Measurements from ENCODE around the gene OSBPL10. TPM values are rescaled to one million over a fixed set of nuclear protein-coding genes. Genes with fewer than 3 reads are reported as not detected.

The OSBPL10 gene
- total RNA-seq, 1 experiment from 2014 or later: 172 TPM

DNA sequence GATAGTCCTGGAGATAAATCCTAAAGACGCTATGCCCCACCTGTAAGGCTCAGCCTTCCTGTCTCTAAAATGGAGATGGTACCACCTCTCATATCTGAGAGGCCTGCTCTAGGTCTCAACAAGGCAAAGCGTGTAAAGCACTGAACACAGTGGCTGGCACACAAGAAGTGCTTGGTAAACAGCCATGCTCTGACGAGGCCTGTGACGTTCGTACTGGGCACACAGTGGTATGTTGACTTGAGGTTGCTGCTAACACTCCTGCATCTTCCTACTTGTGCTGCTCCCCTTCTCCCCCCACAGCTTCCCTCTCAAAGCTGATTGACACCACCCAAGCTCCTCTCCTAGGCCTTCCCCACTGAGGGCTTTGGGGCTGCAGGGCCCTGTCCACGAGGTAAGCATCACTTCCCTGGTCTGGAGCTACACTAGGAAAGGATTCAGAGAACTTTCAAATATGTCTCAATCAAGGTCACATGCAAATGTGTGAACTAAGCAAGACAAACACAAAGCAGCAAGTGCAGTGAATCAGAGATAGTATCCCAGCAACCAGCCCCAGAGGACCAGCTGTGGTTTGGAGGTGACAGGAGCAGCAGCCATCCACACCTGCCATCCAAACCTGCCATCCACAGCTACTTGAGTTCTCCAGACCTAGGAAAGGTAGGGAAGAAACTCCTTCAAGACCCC is 270.8 kb downstream of the OSBPL10 start:
- intact Hi-C loops (cut with micrococcal nuclease): no loop called here
- Mint-ChIP-seq H3K27me3 (ENCODE audit: insufficient read depth, unreplicated experiment) (no peaks in the 10 kb centered on the region), H3K4me1 (ENCODE audit: insufficient read depth, unreplicated experiment) (peaks cover 22% of the 10 kb centered on the region), H3K36me3 (ENCODE audit: insufficient read depth, unreplicated experiment) (peaks cover 22% of the 10 kb centered on the region), H3K9me3 (ENCODE audit: unreplicated experiment) (no peaks in the 10 kb centered on the region), H3K4me3 (ENCODE audit: unreplicated experiment) (no peak overlapping the region), H3K27ac (ENCODE audit: low read depth, unreplicated experiment) (no peak overlapping the region)
- no TSS peak for BruUV-seq (replicated peaks)
- ChIA-PET CTCF (interaction anchor here (0.5 kb wide), 1 partner anchor 258 kb away, joined by 4 read pairs; no protein-coding TSS in a partner anchor), POLR2A (interaction anchor here (1.1 kb wide), 1 partner anchor 13 kb away, joined by 3 read pairs; no protein-coding TSS in a partner anchor)
- TF ChIP-seq, protein P1, sequence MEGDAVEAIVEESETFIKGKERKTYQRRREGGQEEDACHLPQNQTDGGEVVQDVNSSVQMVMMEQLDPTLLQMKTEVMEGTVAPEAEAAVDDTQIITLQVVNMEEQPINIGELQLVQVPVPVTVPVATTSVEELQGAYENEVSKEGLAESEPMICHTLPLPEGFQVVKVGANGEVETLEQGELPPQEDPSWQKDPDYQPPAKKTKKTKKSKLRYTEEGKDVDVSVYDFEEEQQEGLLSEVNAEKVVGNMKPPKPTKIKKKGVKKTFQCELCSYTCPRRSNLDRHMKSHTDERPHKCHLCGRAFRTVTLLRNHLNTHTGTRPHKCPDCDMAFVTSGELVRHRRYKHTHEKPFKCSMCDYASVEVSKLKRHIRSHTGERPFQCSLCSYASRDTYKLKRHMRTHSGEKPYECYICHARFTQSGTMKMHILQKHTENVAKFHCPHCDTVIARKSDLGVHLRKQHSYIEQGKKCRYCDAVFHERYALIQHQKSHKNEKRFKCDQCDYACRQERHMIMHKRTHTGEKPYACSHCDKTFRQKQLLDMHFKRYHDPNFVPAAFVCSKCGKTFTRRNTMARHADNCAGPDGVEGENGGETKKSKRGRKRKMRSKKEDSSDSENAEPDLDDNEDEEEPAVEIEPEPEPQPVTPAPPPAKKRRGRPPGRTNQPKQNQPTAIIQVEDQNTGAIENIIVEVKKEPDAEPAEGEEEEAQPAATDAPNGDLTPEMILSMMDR (IDR thresholded peaks at IDR 0.05; ENCODE audit: unreplicated experiment): no peak
- DNase-seq (ENCODE audit: unreplicated experiment): no peak

DNA sequence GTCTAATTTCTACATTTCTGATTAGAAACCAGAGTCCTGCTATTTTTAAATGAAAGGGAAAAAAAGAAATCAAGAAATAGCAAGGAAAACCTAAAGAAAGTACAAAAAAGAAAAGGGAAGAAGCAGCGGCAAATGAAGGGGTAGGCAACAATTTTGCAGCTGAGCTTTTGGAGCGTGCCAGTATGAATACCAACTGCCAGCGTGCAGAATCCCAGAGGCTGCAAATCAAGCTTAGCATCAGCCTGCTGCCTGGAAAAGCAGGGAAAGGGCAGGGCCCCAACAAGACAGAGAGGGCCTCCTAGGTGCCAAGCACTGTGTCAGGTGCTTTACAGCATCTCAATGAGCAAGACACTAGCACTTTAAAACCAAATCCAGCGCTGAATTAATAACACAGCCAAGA is 271.5 kb downstream of the OSBPL10 start:
- no TSS peak for BruUV-seq (replicated peaks)
- no peaks in the 10 kb centered on the region for H3K27me3 Mint-ChIP-seq (ENCODE audit: insufficient read depth, unreplicated experiment)
- TF ChIP-seq, protein P1 (IDR thresholded peaks at IDR 0.05; ENCODE audit: unreplicated experiment): no peak
- no peak overlapping the region for H3K27ac Mint-ChIP-seq (ENCODE audit: low read depth, unreplicated experiment)
- DNase-seq (ENCODE audit: unreplicated experiment): no peak
- intact Hi-C loops (cut with micrococcal nuclease): no loop called here
- H3K4me3 Mint-ChIP-seq (ENCODE audit: unreplicated experiment): no peak overlapping the region
- H3K4me1 Mint-ChIP-seq (ENCODE audit: insufficient read depth, unreplicated experiment): peaks cover 29% of the 10 kb centered on the region
- no peaks in the 10 kb centered on the region for H3K9me3 Mint-ChIP-seq (ENCODE audit: unreplicated experiment)
- CTCF ChIA-PET: no interaction called here
- H3K36me3 Mint-ChIP-seq (ENCODE audit: insufficient read depth, unreplicated experiment): peaks cover 21% of the 10 kb centered on the region
- POLR2A ChIA-PET: no interaction called here

DNA sequence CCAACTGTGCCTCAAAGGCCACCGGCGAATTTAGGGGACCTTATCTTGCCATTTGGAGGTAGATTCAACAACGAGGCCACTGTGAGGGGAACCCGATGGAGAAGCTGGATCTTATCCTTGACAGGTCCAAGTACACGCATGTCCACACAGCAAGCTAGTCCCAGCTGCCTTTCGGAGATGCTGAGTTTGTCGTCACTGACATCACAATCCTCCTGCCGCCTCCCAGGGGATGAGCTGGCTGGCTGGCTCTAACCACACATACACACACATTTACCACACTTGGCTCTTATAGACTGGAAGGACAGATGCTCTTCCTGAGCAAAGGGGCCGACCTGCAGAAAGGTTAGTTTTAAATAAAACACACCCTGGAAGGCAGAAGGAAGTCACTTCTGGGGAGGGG is 272.1 kb downstream of the OSBPL10 start:
- BruUV-seq (replicated peaks): no TSS peak
- Mint-ChIP-seq H3K36me3 (ENCODE audit: insufficient read depth, unreplicated experiment) (peaks cover 21% of the 10 kb centered on the region), H3K4me1 (ENCODE audit: insufficient read depth, unreplicated experiment) (peaks cover 35% of the 10 kb centered on the region), H3K27me3 (ENCODE audit: insufficient read depth, unreplicated experiment) (no peaks in the 10 kb centered on the region), H3K4me3 (ENCODE audit: unreplicated experiment) (no peak overlapping the region), H3K9me3 (ENCODE audit: unreplicated experiment) (no peaks in the 10 kb centered on the region), H3K27ac (ENCODE audit: low read depth, unreplicated experiment) (no peak overlapping the region)
- CTCF ChIA-PET: no interaction called here
- POLR2A ChIA-PET: no interaction called here
- TF ChIP-seq, protein P1 (IDR thresholded peaks at IDR 0.05; ENCODE audit: unreplicated experiment): no peak
- intact Hi-C loops (cut with micrococcal nuclease): no loop called here
- no peak for DNase-seq (ENCODE audit: unreplicated experiment)

DNA sequence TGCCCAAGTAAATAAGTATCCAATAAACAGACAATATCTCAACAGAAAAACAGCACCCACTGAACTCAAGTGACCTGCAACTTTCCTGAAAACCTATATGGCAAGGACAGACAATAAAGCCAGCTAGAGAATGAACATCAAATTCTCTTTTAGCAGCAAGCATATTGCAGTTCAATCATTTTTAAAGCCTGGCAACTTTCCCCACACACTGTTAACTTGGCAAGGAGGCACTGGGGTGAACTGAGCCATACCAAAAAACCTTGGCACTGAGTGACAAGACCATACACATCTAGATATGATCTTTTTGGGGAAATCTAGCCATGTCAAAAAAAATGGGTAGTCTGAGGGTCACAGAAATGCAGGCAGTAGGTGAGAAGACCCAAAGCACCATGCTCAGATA is 273.8 kb downstream of the OSBPL10 start:
- Mint-ChIP-seq H3K27ac (ENCODE audit: low read depth, unreplicated experiment) (peak overlapping the region; percentile 83), H3K4me1 (ENCODE audit: insufficient read depth, unreplicated experiment) (peaks cover 35% of the 10 kb centered on the region), H3K27me3 (ENCODE audit: insufficient read depth, unreplicated experiment) (no peaks in the 10 kb centered on the region), H3K36me3 (ENCODE audit: insufficient read depth, unreplicated experiment) (peaks cover 28% of the 10 kb centered on the region), H3K4me3 (ENCODE audit: unreplicated experiment) (no peak overlapping the region), H3K9me3 (ENCODE audit: unreplicated experiment) (no peaks in the 10 kb centered on the region)
- BruUV-seq (replicated peaks): no TSS peak
- POLR2A ChIA-PET: no interaction called here
- intact Hi-C loops (cut with micrococcal nuclease): no loop called here
- TF ChIP-seq, protein P1 (IDR thresholded peaks at IDR 0.05; ENCODE audit: unreplicated experiment): no peak
- CTCF ChIA-PET: no interaction called here
- DNase-seq (ENCODE audit: unreplicated experiment): no peak

Measured in MCF 10A (cell line).